ENCODE measurements around the gene LCP2. TPM values are rescaled to one million over a fixed set of nuclear protein-coding genes. Genes with fewer than 3 reads are reported as not detected.

Gene LCP2
- total and polyA plus RNA-seq, 2 donors (not counting 3 experiments of a cell fraction or from before 2014, with no cell fraction given) = not detected

- no peak for TF ChIP-seq POLR2A (IDR thresholded peaks at IDR 0.05; ENCODE audit: low read depth, low read length)
- TF ChIP-seq POLR2AphosphoS5 (IDR thresholded peaks at IDR 0.05; ENCODE audit: insufficient read depth, low read depth, low read length) = no peak
- TF ChIP-seq MAX (IDR thresholded peaks at IDR 0.05; ENCODE audit: insufficient read depth, insufficient read length) = no peak
- no peak for TF ChIP-seq FOS (IDR thresholded peaks at IDR 0.05; ENCODE audit: borderline replicate concordance, insufficient read depth, low read length)
- no peak for TF ChIP-seq EZH2 (IDR thresholded peaks at IDR 0.05; ENCODE audit: borderline replicate concordance, low read depth, low read length, severe bottlenecking)
- TF ChIP-seq GATA2 (IDR thresholded peaks at IDR 0.05; ENCODE audit: insufficient read depth, insufficient read length, low read depth, low read length) = no peak
- TF ChIP-seq MYC (IDR thresholded peaks at IDR 0.05; ENCODE audit: low read depth, low read length) = no peak
- no TSS peak for BruUV-seq (replicated peaks)
- H4K20me1 ChIP-seq (replicated peaks; ENCODE audit: control insufficient read depth, extremely low read depth, insufficient read depth, low read length) = no peaks in the 10 kb centered on the region
- no peak overlapping the region for H3K27ac ChIP-seq (ENCODE audit: insufficient read depth, low read depth, low read length)
- DNase-seq (ENCODE audit: low read depth, low spot score) (no peak), FAIRE-seq (no peak)
- H3K9me1 ChIP-seq (replicated peaks; ENCODE audit: control insufficient read depth, extremely low read depth, insufficient read depth, low read length) = no peaks in the 10 kb centered on the region
- no peaks in the 10 kb centered on the region for H3K27me3 ChIP-seq (ENCODE audit: control insufficient read depth in 2 of 2, insufficient read depth in 2 of 2, low read length in 2 of 2)
- no peak overlapping the region for H3K9ac ChIP-seq (replicated peaks; ENCODE audit: extremely low read depth, insufficient read depth, low read length)
- no peaks in the 10 kb centered on the region for H3K9me3 ChIP-seq (replicated peaks; ENCODE audit: control insufficient read depth, insufficient read depth, low read length)
- H2AFZ ChIP-seq (ENCODE audit: low read depth, low read length) = no peak overlapping the region
- H3K4me2 ChIP-seq (ENCODE audit: insufficient read depth, low read length) = no peak overlapping the region
- no peaks in the 10 kb centered on the region for H3K36me3 ChIP-seq (ENCODE audit: control insufficient read depth in 2 of 2, extremely low read depth in 1 of 2, insufficient read depth in 2 of 2, low read length in 2 of 2)
- ChIA-PET CTCF (interaction anchor here (0.9 to 6.0 kb wide), 8 partner anchors 8 to 914 kb away, joined by 3 to 173 read pairs (median 6); partner anchors contain the start of gene INSYN2B), POLR2A (no interaction called here)
- dilution Hi-C loops (cut with MboI; ENCODE audit: extremely low pct_ligation_motif_present, low sequenced_read_pairs) (no loop called here), intact Hi-C loops (cut with micrococcal nuclease) (loop anchor here (2.0 to 10.0 kb wide), 6 partner anchors 229 to 916 kb away; partner anchors contain the start of genes SLIT3 and SPDL1)
- peaks cover 37% of the 10 kb centered on the region for H3K4me1 ChIP-seq (ENCODE audit: control insufficient read depth, extremely low read depth, insufficient read depth, low read length)
- no peaks in the 10 kb centered on the region for H3K79me2 ChIP-seq (ENCODE audit: control insufficient read depth, insufficient read depth, low read length)
- no peak overlapping the region for H3K4me3 ChIP-seq (replicated peaks in 1 of 3; ENCODE audit: insufficient read depth in 1 of 3, low read depth in 1 of 3, low read length in 3 of 3)
Measured at GRCh38 chr5:170217831-170218230, 79.7 kb downstream of the LCP2 start.

- Histone ChIP-seq H2AFZ (ENCODE audit: low read depth, low read length) (no peak overlapping the region), H4K20me1 (replicated peaks; ENCODE audit: control insufficient read depth, extremely low read depth, insufficient read depth, low read length) (no peaks in the 10 kb centered on the region), H3K9me3 (replicated peaks; ENCODE audit: control insufficient read depth, insufficient read depth, low read length) (no peaks in the 10 kb centered on the region), H3K4me2 (ENCODE audit: insufficient read depth, low read length) (no peak overlapping the region), H3K4me1 (ENCODE audit: control insufficient read depth, extremely low read depth, insufficient read depth, low read length) (peaks cover 29% of the 10 kb centered on the region), H3K36me3 (ENCODE audit: control insufficient read depth in 2 of 2, extremely low read depth in 1 of 2, insufficient read depth in 2 of 2, low read length in 2 of 2) (no peaks in the 10 kb centered on the region), H3K27me3 (ENCODE audit: control insufficient read depth in 2 of 2, insufficient read depth in 2 of 2, low read length in 2 of 2) (no peaks in the 10 kb centered on the region), H3K27ac (ENCODE audit: insufficient read depth, low read depth, low read length) (no peak overlapping the region), H3K4me3 (replicated peaks in 1 of 3; ENCODE audit: insufficient read depth in 1 of 3, low read depth in 1 of 3, low read length in 3 of 3) (no peak overlapping the region), H3K79me2 (ENCODE audit: control insufficient read depth, insufficient read depth, low read length) (no peaks in the 10 kb centered on the region), H3K9me1 (replicated peaks; ENCODE audit: control insufficient read depth, extremely low read depth, insufficient read depth, low read length) (no peaks in the 10 kb centered on the region), H3K9ac (replicated peaks; ENCODE audit: extremely low read depth, insufficient read depth, low read length) (no peak overlapping the region)
- intact Hi-C loops (cut with micrococcal nuclease) (loop anchor here (1.0 to 10.0 kb wide), 9 partner anchors 32 to 1229 kb away; partner anchors contain the start of genes INSYN2B, SLIT3 and SPDL1), dilution Hi-C loops (cut with MboI; ENCODE audit: extremely low pct_ligation_motif_present, low sequenced_read_pairs) (no loop called here)
- no TSS peak for BruUV-seq (replicated peaks)
- FAIRE-seq (peak; percentile 15), DNase-seq (ENCODE audit: low read depth, low spot score) (peak; percentile 73)
- POLR2A ChIA-PET = no interaction called here
- CTCF ChIA-PET = interaction anchor here (0.6 to 6.0 kb wide), 48 partner anchors 10 to 1229 kb away, joined by 3 to 173 read pairs (median 5); partner anchors contain the start of genes INSYN2B and SPDL1
- TF ChIP-seq POLR2AphosphoS5 (IDR thresholded peaks at IDR 0.05; ENCODE audit: insufficient read depth, low read depth, low read length) = no peak
- peak; percentile 66 to 69 for TF ChIP-seq CTCF (IDR thresholded peaks at IDR 0.05; ENCODE audit: extremely low read depth in 1 of 2, insufficient read depth in 1 of 2, low read depth in 1 of 2, low read length in 2 of 2)
Measured at GRCh38 chr5:170216257-170216864, 81.2 kb downstream of the LCP2 start.

All from endothelial cell of umbilical vein (primary cell).